Measurements from ENCODE around the gene REEP3.

Gene REEP3

GRCh38 chr10:63628526-63629362 lies 107.5 kb downstream of the REEP3 start (continued):
- TF ChIP-seq ZNF148 (tag by site-specific recombination; IDR thresholded peaks at IDR 0.05; ENCODE audit: borderline replicate concordance): no peak
- TF ChIP-seq TRIM28 (IDR thresholded peaks at IDR 0.05; ENCODE audit: borderline replicate concordance, low read length): peak; percentile 55; the same call in 1 of the 2 replicates
- peak; percentile 58; the same call in 1 of the 2 replicates for TF ChIP-seq MZF1 (tag by site-specific recombination; IDR thresholded peaks at IDR 0.05; ENCODE audit: borderline replicate concordance)
- no peak for TF ChIP-seq ZNF292 (tag by site-specific recombination; IDR thresholded peaks at IDR 0.05; ENCODE audit: borderline replicate concordance, low read depth)
- no peak for TF ChIP-seq KLF16 (tag by site-specific recombination; IDR thresholded peaks at IDR 0.05)
- no peak for TF ChIP-seq ZNF621 (tag by site-specific recombination; IDR thresholded peaks at IDR 0.05)
- peak; percentile 64 for TF ChIP-seq ZNF629 (tag by site-specific recombination; IDR thresholded peaks at IDR 0.05)
- no peak for TF ChIP-seq ZNF514 (tag by site-specific recombination; IDR thresholded peaks at IDR 0.05)
- TF ChIP-seq ZNF221 (tag by site-specific recombination; IDR thresholded peaks at IDR 0.05; ENCODE audit: borderline replicate concordance): no peak
- peak; percentile 97 for TF ChIP-seq ZNF596 (tag by site-specific recombination; IDR thresholded peaks at IDR 0.05)
- no peak for TF ChIP-seq BCL6B (tag by site-specific recombination; IDR thresholded peaks at IDR 0.05)
- TF ChIP-seq ZNF398 (tag by site-specific recombination; IDR thresholded peaks at IDR 0.05): peak; percentile 88
- no peak for TF ChIP-seq ZNF510 (tag by site-specific recombination; IDR thresholded peaks at IDR 0.05; ENCODE audit: insufficient replicate concordance)
- TF ChIP-seq IKZF3 (tag by site-specific recombination; IDR thresholded peaks at IDR 0.05): peak; percentile 83; the same call in 1 of the 2 replicates
- peak; percentile 78 for TF ChIP-seq ZNF423 (tag by site-specific recombination; IDR thresholded peaks at IDR 0.05)
- peak; percentile 68 for TF ChIP-seq GLIS1 (tag by site-specific recombination; IDR thresholded peaks at IDR 0.05)
- no peak for TF ChIP-seq ZNF140 (tag by site-specific recombination; IDR thresholded peaks at IDR 0.05)
- 0 out of 2 replicates have a peak, but pooled peaks have one; percentile 37 for TF ChIP-seq ZNF24 (tag by site-specific recombination; IDR thresholded peaks at IDR 0.05)
- TF ChIP-seq ZBTB6 (tag by site-specific recombination; IDR thresholded peaks at IDR 0.05): no peak
- TF ChIP-seq ZNF585B (tag by site-specific recombination; IDR thresholded peaks at IDR 0.05): no peak
- no peak for TF ChIP-seq EGR2 (tag by site-specific recombination; IDR thresholded peaks at IDR 0.05; ENCODE audit: low read depth)
- TF ChIP-seq GLI2 (tag by site-specific recombination; IDR thresholded peaks at IDR 0.05; ENCODE audit: borderline replicate concordance, low read depth): no peak
- TF ChIP-seq ZNF426 (tag by site-specific recombination; IDR thresholded peaks at IDR 0.05): no peak
- no peak for TF ChIP-seq ZNF2 (tag by site-specific recombination; IDR thresholded peaks at IDR 0.05)
- no peak for TF ChIP-seq ZBTB7A (tag by site-specific recombination; IDR thresholded peaks at IDR 0.05; ENCODE audit: low read depth)
- no peak for TF ChIP-seq ZNF560 (tag by site-specific recombination; IDR thresholded peaks at IDR 0.05; ENCODE audit: borderline replicate concordance)
- no peak for TF ChIP-seq ZNF174 (tag by site-specific recombination; IDR thresholded peaks at IDR 0.05)
- no peak for TF ChIP-seq ZNF202 (tag by site-specific recombination; IDR thresholded peaks at IDR 0.05; ENCODE audit: borderline replicate concordance)
- no peak for TF ChIP-seq ZNF624 (tag by site-specific recombination; IDR thresholded peaks at IDR 0.05)
- no peak for TF ChIP-seq ZSCAN30 (tag by site-specific recombination; IDR thresholded peaks at IDR 0.05)
- TF ChIP-seq ZNF792 (tag by site-specific recombination; IDR thresholded peaks at IDR 0.05): no peak
- TF ChIP-seq ZNF354C (tag by site-specific recombination; IDR thresholded peaks at IDR 0.05; ENCODE audit: borderline replicate concordance, low read depth): no peak
